DOHH2 (cell line): ENCODE data around the gene ZNF593OS.

Experiments
- EZH2phosphoT487 ChIP-seq: fragments of 200-600 bp; sonication (generic); IDR thresholded peaks from 2 replicates; pipeline ENCODE4 v1.6.1; 2017; ENCODE audit warnings: borderline replicate concordance, mild to moderate bottlenecking, antibody characterized with exemption, low read length, moderate library complexity, mixed read lengths
- TF ChIP-seq, protein P1 (sequence below): fragments of 200-600 bp; sonication (generic); IDR thresholded peaks from one replicate; pipeline ENCODE4 v1.5.1; 2014; ENCODE audit warnings: antibody characterized with exemption, mild to moderate bottlenecking, low read depth, low read length; ENCODE audit not compliant: poor library complexity, severe bottlenecking

DNA sequence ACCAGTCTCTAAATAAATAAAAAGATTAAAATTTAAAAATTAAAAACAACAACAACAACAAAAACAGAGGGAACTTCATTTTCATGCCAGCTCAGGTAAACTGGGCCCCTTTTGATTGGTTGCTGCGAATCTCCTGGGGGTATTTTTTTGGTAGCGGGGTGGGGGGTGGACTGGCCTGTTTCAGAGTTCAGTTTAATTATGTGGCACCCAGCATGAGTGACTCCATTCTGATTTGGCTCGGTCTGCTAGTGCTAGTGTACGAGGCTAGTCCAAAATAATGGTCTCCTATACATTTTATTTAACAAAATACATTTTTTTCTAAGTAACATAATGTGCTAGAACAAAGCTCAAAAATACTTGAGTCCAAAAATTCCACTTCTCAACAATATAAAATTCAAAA, 41.9 kb downstream of the ZNF593OS start:
- TF ChIP-seq, protein P1, sequence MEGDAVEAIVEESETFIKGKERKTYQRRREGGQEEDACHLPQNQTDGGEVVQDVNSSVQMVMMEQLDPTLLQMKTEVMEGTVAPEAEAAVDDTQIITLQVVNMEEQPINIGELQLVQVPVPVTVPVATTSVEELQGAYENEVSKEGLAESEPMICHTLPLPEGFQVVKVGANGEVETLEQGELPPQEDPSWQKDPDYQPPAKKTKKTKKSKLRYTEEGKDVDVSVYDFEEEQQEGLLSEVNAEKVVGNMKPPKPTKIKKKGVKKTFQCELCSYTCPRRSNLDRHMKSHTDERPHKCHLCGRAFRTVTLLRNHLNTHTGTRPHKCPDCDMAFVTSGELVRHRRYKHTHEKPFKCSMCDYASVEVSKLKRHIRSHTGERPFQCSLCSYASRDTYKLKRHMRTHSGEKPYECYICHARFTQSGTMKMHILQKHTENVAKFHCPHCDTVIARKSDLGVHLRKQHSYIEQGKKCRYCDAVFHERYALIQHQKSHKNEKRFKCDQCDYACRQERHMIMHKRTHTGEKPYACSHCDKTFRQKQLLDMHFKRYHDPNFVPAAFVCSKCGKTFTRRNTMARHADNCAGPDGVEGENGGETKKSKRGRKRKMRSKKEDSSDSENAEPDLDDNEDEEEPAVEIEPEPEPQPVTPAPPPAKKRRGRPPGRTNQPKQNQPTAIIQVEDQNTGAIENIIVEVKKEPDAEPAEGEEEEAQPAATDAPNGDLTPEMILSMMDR, result no peak
- TF ChIP-seq EZH2phosphoT487, result no peak
